H1 (cell line): ENCODE measurements around the gene UBE2F. TPM values are rescaled to one million over a fixed set of nuclear protein-coding genes. Genes with fewer than 3 reads are reported as not detected.
A peak's percentile ranks its signal among the peaks of the same experiment; 100 is the strongest.

Source experiments
- CTCF ChIA-PET: fragments of 300-600 bp; sonication (Branson Sonifier 250); formaldehyde crosslinking; loops from one replicate; lab custom pipeline; 2021; ENCODE audit not compliant: partially characterized antibody; lab: Charles Lee
- POLR2A ChIA-PET: fragments of 300-600 bp; sonication (Branson Sonifier 250); formaldehyde crosslinking; loops from one replicate; lab custom pipeline; 2021; ENCODE audit warnings: inconsistent platforms; ENCODE audit not compliant: partially characterized antibody; lab: Charles Lee
- DNase-seq, 2 experiments: peaks; one replicate each; pipeline versions ENCODE4 v3.0.0 to v3.0.0-alpha.2; 2010 to 2022; ENCODE audit warnings: low spot score in 2 of 2, low read depth in 1 of 2, mixed read lengths in 1 of 2
- FAIRE-seq: peaks from 2 replicates; lab custom pipeline; 2011; peaks lifted over from hg19 to GRCh38; lab: Jason Lieb, UNC
- H2AFZ ChIP-seq: 2 replicates; pipeline ENCODE4 v1.8.1; 2012; ENCODE audit warnings: low read length, inconsistent platforms
- H2AK5ac ChIP-seq: 2 replicates; pipeline ENCODE4 v1.6.1; 2013; ENCODE audit warnings: low read depth, low read length
- H2BK120ac ChIP-seq: replicated peaks from 2 replicates; pipeline ENCODE3; 2013; ENCODE audit warnings: low read depth, low read length, inconsistent platforms
- H2BK12ac ChIP-seq: 2 replicates; pipeline ENCODE4 v1.6.1; 2013; ENCODE audit warnings: low read depth, low read length
- H2BK15ac ChIP-seq: 2 replicates; pipeline ENCODE4 v1.6.1; 2013; ENCODE audit warnings: low read length
- H2BK20ac ChIP-seq: 2 replicates; pipeline ENCODE4 v1.6.1; 2013; ENCODE audit warnings: low read length
- H2BK5ac ChIP-seq: 2 replicates; pipeline ENCODE4 v1.6.1; 2013; ENCODE audit warnings: low read depth, low read length
- H3K14ac ChIP-seq: 2 replicates; pipeline ENCODE4 v1.6.1; 2013; ENCODE audit warnings: inconsistent platforms; ENCODE audit not compliant: insufficient read length
- H3K18ac ChIP-seq: 2 replicates; pipeline ENCODE4 v1.6.1; 2013; ENCODE audit warnings: low read length; ENCODE audit errors: extremely low read depth
- H3K23ac ChIP-seq: 2 replicates; pipeline ENCODE4 v1.6.1; 2013; ENCODE audit warnings: inconsistent platforms; ENCODE audit not compliant: insufficient read length
- H3K23me2 ChIP-seq: 2 replicates; pipeline ENCODE4 v1.6.1; 2013; ENCODE audit warnings: low read depth, low read length
- H3K27ac ChIP-seq: 2 replicates; pipeline ENCODE4 v1.6.1; 2011; ENCODE audit warnings: low read depth, low read length, inconsistent platforms
- H3K27me3 ChIP-seq, 4 experiments: replicated peaks in 1 of 4; 1 replicate in 1 of 4; 2 replicates in 3 of 4; pipeline versions ENCODE4 v1.6.1 to v1.8.1; 2011 to 2013; ENCODE audit warnings: low read length in 3 of 4, mild to moderate bottlenecking in 3 of 4, inconsistent platforms in 2 of 4, mixed read lengths in 2 of 4, moderate library complexity in 1 of 4; ENCODE audit not compliant: control insufficient read depth in 3 of 4, insufficient read depth in 3 of 4; ENCODE audit errors: extremely low read depth in 1 of 4
- H3K36me3 ChIP-seq, 4 experiments: 2 replicates each; pipeline versions ENCODE4 v1.6.1 to v1.8.1; 2011 to 2013; ENCODE audit warnings: mild to moderate bottlenecking in 4 of 4, low read length in 3 of 4, moderate library complexity in 2 of 4, control low read depth in 1 of 4, inconsistent platforms in 1 of 4; ENCODE audit not compliant: insufficient read depth in 4 of 4, control insufficient read depth in 2 of 4
- H3K4ac ChIP-seq: replicated peaks from 2 replicates; pipeline ENCODE3; 2013; ENCODE audit warnings: low read length, low read depth, mixed read lengths, inconsistent platforms; ENCODE audit not compliant: insufficient read length
- H3K4me1 ChIP-seq, 4 experiments: replicated peaks in 1 of 4; 1 replicate in 1 of 4; 2 replicates in 3 of 4; pipeline versions ENCODE4 v1.6.1 to v1.8.1; 2011 to 2013; ENCODE audit warnings: low read length in 3 of 4, inconsistent platforms in 2 of 4, mixed read lengths in 1 of 4; ENCODE audit not compliant: insufficient read depth in 4 of 4, control insufficient read depth in 3 of 4
- H3K4me2 ChIP-seq, 2 experiments: 2 replicates each; pipeline versions ENCODE4 v1.6.1 to v1.8.1; 2011 to 2013; ENCODE audit warnings: low read depth in 2 of 2, low read length in 2 of 2, control low read depth in 1 of 2, inconsistent platforms in 1 of 2, mild to moderate bottlenecking in 1 of 2; ENCODE audit not compliant: insufficient read depth in 1 of 2
- H3K4me3 ChIP-seq, 4 experiments: fragments of 200-600, 300-600 bp in 1 of 4; sonication (generic), shearing (Covaris generic), sonication (Bioruptor Twin) in 1 of 4; 2 replicates each; pipeline versions ENCODE4 v1.5.1 to v1.8.1; 2011 to 2016; ENCODE audit warnings: low read length in 4 of 4, low read depth in 3 of 4, control low read depth in 2 of 4, inconsistent platforms in 2 of 4, mild to moderate bottlenecking in 2 of 4, mixed read lengths in 1 of 4, moderate library complexity in 1 of 4; ENCODE audit not compliant: insufficient read depth in 2 of 4; ENCODE audit errors: extremely low read depth in 1 of 4
- H3K56ac ChIP-seq: replicated peaks from 2 replicates; pipeline ENCODE3; 2013; ENCODE audit warnings: low read depth, mild to moderate bottlenecking, mixed read lengths, low read length, inconsistent platforms; ENCODE audit not compliant: insufficient read length
- H3K79me1 ChIP-seq: 2 replicates; pipeline ENCODE4 v1.6.1; 2013; ENCODE audit warnings: low read depth, low read length, control low read depth
- H3K79me2 ChIP-seq, 2 experiments: 2 replicates each; pipeline versions ENCODE4 v1.6.1 to v1.8.1; 2012 to 2013; ENCODE audit warnings: low read length in 2 of 2, mild to moderate bottlenecking in 2 of 2, inconsistent platforms in 1 of 2; ENCODE audit not compliant: insufficient read depth in 2 of 2, control insufficient read depth in 1 of 2
- H3K9ac ChIP-seq, 4 experiments: replicated peaks in 1 of 4; 1 replicate in 1 of 4; 2 replicates in 3 of 4; pipeline versions ENCODE4 v1.6.1 to v1.8.1; 2011 to 2013; ENCODE audit warnings: low read depth in 3 of 4, low read length in 3 of 4, control low read depth in 2 of 4, mild to moderate bottlenecking in 2 of 4, moderate library complexity in 2 of 4, inconsistent platforms in 1 of 4; ENCODE audit errors: extremely low read depth in 1 of 4
- H3K9me3 ChIP-seq, 2 experiments: 2 replicates each; pipeline versions ENCODE4 v1.6.1 to v1.8.1; 2012 to 2013; ENCODE audit warnings: mild to moderate bottlenecking in 2 of 2, moderate library complexity in 2 of 2, control low read depth in 1 of 2, inconsistent platforms in 1 of 2, low read depth in 1 of 2, low read length in 1 of 2, mixed read lengths in 1 of 2; ENCODE audit not compliant: insufficient read depth in 2 of 2
- H4K20me1 ChIP-seq, 2 experiments: replicated peaks in 1 of 2; 2 replicates each; pipeline versions ENCODE3 to v1.8.1; 2011 to 2013; ENCODE audit warnings: inconsistent platforms in 2 of 2, low read length in 2 of 2, mild to moderate bottlenecking in 1 of 2; ENCODE audit not compliant: insufficient read depth in 2 of 2, control insufficient read depth in 1 of 2
- H4K5ac ChIP-seq: 2 replicates; pipeline ENCODE4 v1.6.1; 2013; ENCODE audit warnings: low read length, low read depth, mixed read lengths, inconsistent platforms; ENCODE audit not compliant: insufficient read length
- H4K8ac ChIP-seq: 2 replicates; pipeline ENCODE4 v1.8.0; 2013; ENCODE audit warnings: mild to moderate bottlenecking, moderate library complexity, low read length, inconsistent platforms; ENCODE audit not compliant: insufficient read depth; ENCODE audit errors: extremely low read depth
- H4K91ac ChIP-seq: replicated peaks from 2 replicates; pipeline ENCODE3; 2013; ENCODE audit warnings: low read length, mixed read lengths, inconsistent platforms; ENCODE audit not compliant: insufficient read length
- CTBP2 ChIP-seq: IDR thresholded peaks from 2 replicates; pipeline ENCODE4 v1.7.0; 2011; ENCODE audit warnings: borderline replicate concordance, mild to moderate bottlenecking, moderate library complexity, mixed read lengths, low read length; ENCODE audit not compliant: insufficient read depth, insufficient read length
- FOSL1 ChIP-seq: IDR thresholded peaks from 2 replicates; pipeline ENCODE4 v1.6.1; 2011; ENCODE audit warnings: mild to moderate bottlenecking, low read depth, low read length, moderate library complexity; ENCODE audit not compliant: insufficient read depth
- PHF8 ChIP-seq: fragments of 200-600 bp; sonication (generic); conservative IDR thresholded peaks from 2 replicates; pipeline ENCODE4 v1.7.1; 2012; ENCODE audit warnings: low read depth, mild to moderate bottlenecking, inconsistent platforms, low read length, moderate library complexity
- TEAD4 ChIP-seq: IDR thresholded peaks from 2 replicates; pipeline ENCODE4 v1.6.1; 2012; ENCODE audit warnings: low read depth, low read length, inconsistent platforms, mixed read lengths
- WGBS, 2 experiments: shearing (Covaris generic) in 1 of 2; methylation state at CpG; one replicate each; pipeline versions ENCODE4 v1.1.6 to v1.1.7; 2013 to 2015; ENCODE audit warnings: low lambda C conversion rate in 2 of 2, mixed read lengths in 2 of 2, inconsistent platforms in 1 of 2, low coverage in 1 of 2, missing lambda C conversion rate in 1 of 2; ENCODE audit not compliant: insufficient replicate concordance in 2 of 2, insufficient coverage in 1 of 2, insufficient read length in 1 of 2; ENCODE audit errors: extremely low coverage in 1 of 2, missing lambda C conversion rate in 1 of 2; 5-methylcytosine and 5-hydroxymethylcytosine counted together
- polyA plus RNA-seq, 7 experiments: library from polyadenylated mRNA; depleted of rRNA in 3 of 7; stranded (reverse) in 5 of 7; unstranded in 2 of 7; fragments of >200 nt in 5 of 7; fragments of 200-250 nt in 2 of 7; gene quantifications; 1 replicate in 5 of 7; 2 replicates in 1 of 7; 4 replicates in 1 of 7; pipeline versions ENCODE4 v1.2.1 to v1.2.3, GENCODE V29; 2011 to 2013; ENCODE audit warnings: missing spikeins in 2 of 7, mixed read lengths in 2 of 7
- total RNA-seq: library from RNA; stranded (reverse); fragmentation: NEBNext Ultra II Directional; extraction: Animal tissue kit (Norgen Biotek cat#: 25700); gene quantifications from 2 replicates; pipeline ENCODE4 v1.2.1, GENCODE V29; 2021
- TF ChIP-seq, protein P1 (sequence below): IDR thresholded peaks from 2 replicates; pipeline ENCODE4 v1.6.1; 2012; ENCODE audit warnings: inconsistent platforms

The UBE2F gene
- total and polyA plus RNA-seq, 2 of the 8 experiments (the other 6 are each of a cell fraction or from before 2014, with no cell fraction given): 43.3 to 59.8 TPM

DNA sequence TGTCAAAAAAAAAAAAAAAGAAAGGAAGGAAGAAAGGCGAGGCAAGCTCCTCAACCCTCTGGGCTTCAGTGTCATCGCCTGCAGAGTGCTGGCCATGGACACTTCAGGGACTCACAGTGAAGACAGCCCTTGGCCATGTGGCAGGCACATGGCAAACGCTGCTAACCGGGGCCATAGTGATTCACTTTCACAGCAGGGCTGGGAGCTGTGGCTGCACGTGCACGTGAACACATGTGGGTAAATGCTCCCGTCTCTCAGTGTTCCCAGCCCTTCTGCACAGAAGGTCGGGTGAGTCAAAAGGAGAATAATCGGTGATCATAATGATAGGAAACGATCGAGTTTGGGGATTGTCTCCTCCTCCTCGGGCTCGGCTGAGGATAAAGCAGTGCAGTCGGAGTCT, 46.1 kb upstream of the UBE2F start:
- FAIRE-seq (no peak), DNase-seq (no peak)
- Histone ChIP-seq H3K9ac (no peak overlapping the region), H3K14ac (no peak overlapping the region), H3K23ac (no peak overlapping the region), H3K36me3 (no peaks in the 10 kb centered on the region), H2BK15ac (no peak overlapping the region), H2AFZ (no peak overlapping the region), H3K27ac (no peak overlapping the region), H2BK120ac (no peak overlapping the region), H3K79me2 (no peaks in the 10 kb centered on the region), H3K4me2 (no peak overlapping the region), H3K79me1 (no peaks in the 10 kb centered on the region), H3K56ac (no peak overlapping the region), H3K9me3 (no peaks in the 10 kb centered on the region), H3K4me3 (no peak overlapping the region), H2BK5ac (no peak overlapping the region), H3K4ac (no peak overlapping the region), H3K23me2 (no peaks in the 10 kb centered on the region), H4K8ac (no peak overlapping the region), H4K20me1 (peaks cover 0 to 3% of the 10 kb centered on the region in 2 experiments), H3K18ac (no peak overlapping the region), H3K27me3 (no peaks in the 10 kb centered on the region; a peak in 2 of 7 replicates), H2AK5ac (no peak overlapping the region), H2BK20ac (no peak overlapping the region), H2BK12ac (no peak overlapping the region), H4K5ac (no peak overlapping the region), H3K4me1 (peaks cover 0 to 6% (median 4%) of the 10 kb centered on the region in 4 experiments; a peak in 5 of 7 replicates), H4K91ac (no peak overlapping the region)
- 87% methylated on average over 14 of the region's 14 CpGs; no CpG with 5 or more reads in 1 of the 2 experiments for WGBS, 2 experiments
- CTCF ChIA-PET: no interaction called here
- POLR2A ChIA-PET: interaction anchor here (0.7 to 1.2 kb wide), 3 partner anchors 9 to 180 kb away, joined by 3 read pairs; partner anchors contain the start of gene ESPNL
- TF ChIP-seq FOSL1: no peak
- TF ChIP-seq, protein P1, sequence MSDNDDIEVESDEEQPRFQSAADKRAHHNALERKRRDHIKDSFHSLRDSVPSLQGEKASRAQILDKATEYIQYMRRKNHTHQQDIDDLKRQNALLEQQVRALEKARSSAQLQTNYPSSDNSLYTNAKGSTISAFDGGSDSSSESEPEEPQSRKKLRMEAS: peak; percentile 54
- no peak for TF ChIP-seq CTBP2
- no peak for TF ChIP-seq PHF8
- TF ChIP-seq TEAD4: no peak
